Mesendoderm (in vitro differentiated cells): Measurements from ENCODE around the gene MT4.
A peak's percentile ranks its signal among the peaks of the same experiment; 100 is the strongest.

Experiments used
- DNase-seq: peaks from one replicate; pipeline ENCODE4 v3.0.0; 2013
- H2AK5ac ChIP-seq: 2 replicates; pipeline ENCODE4 v1.6.1; 2013; ENCODE audit warnings: low read length, inconsistent platforms
- H2BK120ac ChIP-seq: 2 replicates; pipeline ENCODE4 v1.6.1; 2013; ENCODE audit warnings: low read depth, mild to moderate bottlenecking, low read length, moderate library complexity, mixed read lengths
- H2BK15ac ChIP-seq: replicated peaks from 2 replicates; pipeline ENCODE4 v1.6.1; 2013; ENCODE audit warnings: low read depth, mild to moderate bottlenecking, moderate library complexity
- H2BK5ac ChIP-seq: 2 replicates; pipeline ENCODE4 v1.6.1; 2013; ENCODE audit warnings: low read length, inconsistent platforms
- H3K18ac ChIP-seq: 2 replicates; pipeline ENCODE4 v1.6.1; 2013; ENCODE audit warnings: mild to moderate bottlenecking, low read length, mixed read lengths
- H3K23ac ChIP-seq: one replicate; pipeline ENCODE4 v1.6.1; 2013; ENCODE audit warnings: low read length
- H3K27ac ChIP-seq: 2 replicates; pipeline ENCODE4 v1.5.1; 2013; ENCODE audit warnings: low read depth, mild to moderate bottlenecking, inconsistent platforms, low read length, moderate library complexity
- H3K27me3 ChIP-seq: 2 replicates; pipeline ENCODE4 v1.6.1; 2013; ENCODE audit warnings: low read length, control low read depth, mild to moderate bottlenecking, inconsistent platforms; ENCODE audit not compliant: insufficient read depth, poor library complexity
- H3K36me3 ChIP-seq: 2 replicates; pipeline ENCODE4 v1.6.1; 2013; ENCODE audit warnings: low read length, inconsistent platforms; ENCODE audit not compliant: control insufficient read depth, insufficient read depth
- H3K4ac ChIP-seq: one replicate; pipeline ENCODE4 v1.6.1; 2013; ENCODE audit warnings: low read depth, mild to moderate bottlenecking, low read length, moderate library complexity
- H3K4me1 ChIP-seq: 2 replicates; pipeline ENCODE4 v1.6.1; 2013; ENCODE audit warnings: low read depth, low read length, inconsistent platforms; ENCODE audit not compliant: control insufficient read depth
- H3K4me2 ChIP-seq: 2 replicates; pipeline ENCODE4 v1.6.1; 2013; ENCODE audit warnings: low read length
- H3K4me3 ChIP-seq: 2 replicates; pipeline ENCODE4 v1.5.1; 2013; ENCODE audit warnings: mild to moderate bottlenecking, low read length
- H3K56ac ChIP-seq: one replicate; pipeline ENCODE4 v1.6.1; 2013; ENCODE audit warnings: low read length
- H3K79me1 ChIP-seq: 2 replicates; pipeline ENCODE4 v1.6.1; 2013; ENCODE audit warnings: low read length, inconsistent platforms
- H3K79me2 ChIP-seq: 2 replicates; pipeline ENCODE4 v1.6.1; 2013; ENCODE audit warnings: mild to moderate bottlenecking, low read length; ENCODE audit not compliant: control insufficient read depth, insufficient read depth
- H3K9ac ChIP-seq: 2 replicates; pipeline ENCODE4 v1.6.1; 2013; ENCODE audit warnings: low read length, inconsistent platforms
- H4K5ac ChIP-seq: one replicate; pipeline ENCODE4 v1.6.1; 2013; ENCODE audit warnings: low read length
- H4K8ac ChIP-seq: one replicate; pipeline ENCODE4 v1.6.1; 2013; ENCODE audit warnings: low read depth, mild to moderate bottlenecking, control low read depth, low read length, moderate library complexity
- WGBS: extraction: QIAGEN DNeasy Blood & Tissue Kit; methylation state at CpG from one replicate; pipeline ENCODE4 v1.1.7; 2013; ENCODE audit warnings: low lambda C conversion rate, missing lambda C conversion rate; ENCODE audit not compliant: insufficient coverage; ENCODE audit errors: extremely low coverage; 5-methylcytosine and 5-hydroxymethylcytosine counted together

Gene MT4

DNA sequence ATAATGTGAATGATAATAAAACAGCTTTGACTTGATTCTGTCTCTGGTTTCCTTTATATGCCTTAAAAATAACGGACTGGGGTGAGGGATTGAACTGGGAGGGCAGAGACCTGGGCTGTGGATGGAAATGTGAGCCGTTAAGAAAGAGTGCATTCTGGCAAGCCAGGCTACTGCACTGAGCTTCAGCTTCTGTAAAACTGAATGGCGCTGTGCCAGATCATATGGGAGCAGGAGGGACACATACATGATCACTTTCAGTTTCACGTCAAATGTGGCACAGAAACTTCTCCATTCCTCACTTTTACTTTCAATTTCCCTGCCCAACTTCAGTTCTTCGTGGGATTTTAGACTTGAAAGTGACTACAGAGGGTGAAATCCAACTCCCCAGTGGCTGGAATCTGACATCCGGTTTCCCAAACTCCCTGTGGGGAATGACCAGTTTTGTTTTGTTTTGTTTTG lies 44.6 kb downstream of the MT4 start:
- peaks cover 9% of the 10 kb centered on the region for H3K4me1 ChIP-seq
- no peak overlapping the region for H3K18ac ChIP-seq
- H2BK15ac ChIP-seq = no peak overlapping the region
- H4K5ac ChIP-seq = no peak overlapping the region
- peaks cover 6% of the 10 kb centered on the region for H3K27me3 ChIP-seq
- no peaks in the 10 kb centered on the region for H3K79me1 ChIP-seq
- H3K36me3 ChIP-seq = no peaks in the 10 kb centered on the region
- no peak overlapping the region for H3K27ac ChIP-seq
- no peak overlapping the region for H3K4me2 ChIP-seq
- no CpG with 5 or more reads among the region's 6 CpGs for WGBS
- no peak overlapping the region for H2AK5ac ChIP-seq
- no peak overlapping the region for H3K23ac ChIP-seq
- no peak overlapping the region for H3K4me3 ChIP-seq
- H3K79me2 ChIP-seq = no peaks in the 10 kb centered on the region
- no peak overlapping the region for H3K56ac ChIP-seq
- no peak overlapping the region for H3K9ac ChIP-seq
- no peak overlapping the region for H2BK5ac ChIP-seq
- no peak overlapping the region for H2BK120ac ChIP-seq
- H3K4ac ChIP-seq = no peak overlapping the region
- DNase-seq = no peak
- H4K8ac ChIP-seq = no peak overlapping the region

GRCh38 chr16:56610017-56610608 lies 45.2 kb downstream of the MT4 start:
- Histone ChIP-seq H3K18ac (no peak overlapping the region), H3K4me2 (no peak overlapping the region), H3K4ac (no peak overlapping the region), H3K4me1 (peaks cover 9% of the 10 kb centered on the region), H2AK5ac (no peak overlapping the region), H2BK15ac (no peak overlapping the region), H4K5ac (no peak overlapping the region), H3K79me1 (no peaks in the 10 kb centered on the region), H4K8ac (no peak overlapping the region), H3K36me3 (no peaks in the 10 kb centered on the region), H3K23ac (no peak overlapping the region), H3K27ac (no peak overlapping the region), H3K56ac (no peak overlapping the region), H2BK120ac (no peak overlapping the region), H3K4me3 (no peak overlapping the region), H3K27me3 (peaks cover 6% of the 10 kb centered on the region), H3K9ac (no peak overlapping the region), H2BK5ac (no peak overlapping the region), H3K79me2 (no peaks in the 10 kb centered on the region)
- DNase-seq = peak; percentile 32
- WGBS = no CpG with 5 or more reads among the region's 10 CpGs

DNA sequence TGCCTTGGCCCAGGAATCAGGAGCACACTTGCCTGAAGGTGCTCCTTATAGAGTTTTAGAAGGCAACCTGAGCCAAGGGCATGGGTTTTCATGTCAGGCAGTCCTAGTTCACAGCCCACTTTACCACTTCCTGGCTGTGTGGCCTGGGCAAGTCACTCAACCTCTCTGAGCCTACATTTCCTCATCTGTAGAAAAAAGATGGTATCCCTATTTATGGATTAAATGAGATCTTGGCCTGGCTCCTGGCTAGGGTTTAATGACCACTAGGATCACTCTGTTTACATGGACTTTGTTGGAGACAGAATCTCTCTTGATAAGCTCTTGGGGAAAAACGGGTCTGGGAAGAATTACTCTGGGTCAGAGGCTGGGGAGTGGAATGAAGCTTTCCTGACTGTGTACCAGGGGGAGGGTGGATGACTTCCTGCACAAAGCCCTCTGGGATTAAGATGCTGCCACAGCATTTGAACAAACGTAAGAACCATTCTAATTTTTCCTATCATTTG lies 45.8 kb downstream of the MT4 start:
- Histone ChIP-seq H3K4me1 (peaks cover 9% of the 10 kb centered on the region), H3K4me2 (no peak overlapping the region), H3K18ac (no peak overlapping the region), H3K23ac (no peak overlapping the region), H2BK5ac (no peak overlapping the region), H3K27ac (no peak overlapping the region), H4K5ac (no peak overlapping the region), H2BK15ac (no peak overlapping the region), H3K56ac (no peak overlapping the region), H3K79me1 (no peaks in the 10 kb centered on the region), H3K9ac (no peak overlapping the region), H3K79me2 (no peaks in the 10 kb centered on the region), H3K36me3 (no peaks in the 10 kb centered on the region), H3K4ac (no peak overlapping the region), H3K27me3 (peaks cover 6% of the 10 kb centered on the region), H2AK5ac (no peak overlapping the region), H2BK120ac (no peak overlapping the region), H4K8ac (no peak overlapping the region), H3K4me3 (no peak overlapping the region)
- no CpG with 5 or more reads among the region's 2 CpGs for WGBS
- DNase-seq = no peak

- no peak overlapping the region for H3K9ac ChIP-seq
- no peak overlapping the region for H2BK5ac ChIP-seq
- H3K4ac ChIP-seq = no peak overlapping the region
- no peak overlapping the region for H2BK15ac ChIP-seq
- WGBS = no CpG with 5 or more reads among the region's 2 CpGs
- H3K79me2 ChIP-seq = no peaks in the 10 kb centered on the region
- no peak overlapping the region for H2AK5ac ChIP-seq
- no peak overlapping the region for H3K23ac ChIP-seq
- H3K4me3 ChIP-seq = no peak overlapping the region
- no peak overlapping the region for H3K18ac ChIP-seq
- H3K56ac ChIP-seq = no peak overlapping the region
- H3K36me3 ChIP-seq = no peaks in the 10 kb centered on the region
- no peak overlapping the region for H4K8ac ChIP-seq
- H3K27me3 ChIP-seq = peaks cover 9% of the 10 kb centered on the region
- no peaks in the 10 kb centered on the region for H3K79me1 ChIP-seq
- H2BK120ac ChIP-seq = no peak overlapping the region
- H3K27ac ChIP-seq = no peak overlapping the region
- no peak for DNase-seq
- H4K5ac ChIP-seq = no peak overlapping the region
- H3K4me1 ChIP-seq = peaks cover 9% of the 10 kb centered on the region
- H3K4me2 ChIP-seq = no peak overlapping the region
Observed at GRCh38 chr16:56611281-56611833, 46.5 kb downstream of the MT4 start.

DNA sequence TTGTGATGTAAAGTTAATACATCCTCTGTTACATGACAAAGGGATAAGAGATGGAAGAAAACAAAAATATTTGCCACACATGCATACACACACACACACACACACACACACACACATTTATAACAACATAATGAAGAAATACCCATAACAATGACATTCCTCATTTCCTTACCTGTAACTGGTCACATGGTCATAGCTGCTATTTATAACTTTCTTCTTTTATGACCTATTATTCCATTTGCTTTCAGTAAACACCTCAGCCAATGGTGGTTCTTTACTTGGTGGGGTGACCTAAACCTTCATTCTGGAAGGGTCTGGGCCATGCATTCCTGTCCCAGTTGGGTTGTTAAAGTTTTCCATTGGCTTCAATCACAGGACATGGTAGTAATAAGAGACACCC lies 48.8 kb downstream of the MT4 start:
- H3K27me3 ChIP-seq = peaks cover 29% of the 10 kb centered on the region
- no peak overlapping the region for H3K56ac ChIP-seq
- H2AK5ac ChIP-seq = no peak overlapping the region
- no peak overlapping the region for H4K8ac ChIP-seq
- no peak overlapping the region for H3K18ac ChIP-seq
- H4K5ac ChIP-seq = no peak overlapping the region
- H3K9ac ChIP-seq = no peak overlapping the region
- peaks cover 1% of the 10 kb centered on the region for H3K4me1 ChIP-seq
- no peak overlapping the region for H3K23ac ChIP-seq
- no peak overlapping the region for H3K27ac ChIP-seq
- no peaks in the 10 kb centered on the region for H3K79me1 ChIP-seq
- no peak overlapping the region for H3K4ac ChIP-seq
- no peak overlapping the region for H2BK5ac ChIP-seq
- H3K4me3 ChIP-seq = no peak overlapping the region
- H2BK15ac ChIP-seq = no peak overlapping the region
- no peak for DNase-seq
- H3K36me3 ChIP-seq = no peaks in the 10 kb centered on the region
- H3K4me2 ChIP-seq = no peak overlapping the region
- H2BK120ac ChIP-seq = no peak overlapping the region
- H3K79me2 ChIP-seq = no peaks in the 10 kb centered on the region

DNA sequence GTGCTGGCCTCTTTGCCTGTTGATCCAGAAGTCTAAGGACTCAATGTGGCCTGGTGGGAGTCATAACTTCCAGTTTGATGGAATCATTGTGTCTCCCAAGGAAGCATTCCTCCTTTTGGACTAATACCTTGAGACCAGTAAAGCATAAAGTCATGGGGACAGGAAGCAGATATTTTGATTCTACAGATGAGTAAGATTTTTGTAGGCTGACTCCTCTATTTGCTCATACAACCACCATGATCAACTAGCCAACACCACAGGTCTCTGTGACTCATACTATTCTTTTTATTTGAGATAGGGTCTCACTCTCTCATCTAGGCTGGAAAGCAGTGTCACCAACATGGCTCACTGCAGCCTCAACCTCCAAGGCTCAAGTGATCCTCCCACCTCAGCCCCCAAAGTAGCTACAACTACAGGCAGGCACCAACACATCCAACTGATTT lies 49.7 kb downstream of the MT4 start:
- H3K9ac ChIP-seq = no peak overlapping the region

More for the DNA sequence above, 49.7 kb downstream of the MT4 start:
- H2AK5ac ChIP-seq = no peak overlapping the region
- no peak overlapping the region for H4K5ac ChIP-seq
- H3K4ac ChIP-seq = no peak overlapping the region
- no peaks in the 10 kb centered on the region for H3K79me1 ChIP-seq
- no peak overlapping the region for H2BK120ac ChIP-seq
- no peak overlapping the region for H3K23ac ChIP-seq
- H3K4me1 ChIP-seq = peaks cover 1% of the 10 kb centered on the region
- H2BK5ac ChIP-seq = no peak overlapping the region
- DNase-seq = no peak
- H2BK15ac ChIP-seq = no peak overlapping the region
- H3K4me3 ChIP-seq = no peak overlapping the region
- H3K79me2 ChIP-seq = no peaks in the 10 kb centered on the region
- H3K18ac ChIP-seq = no peak overlapping the region
- H3K56ac ChIP-seq = no peak overlapping the region
- no peak overlapping the region for H3K27ac ChIP-seq
- no peak overlapping the region for H3K4me2 ChIP-seq
- peaks cover 38% of the 10 kb centered on the region for H3K27me3 ChIP-seq
- no peaks in the 10 kb centered on the region for H3K36me3 ChIP-seq
- H4K8ac ChIP-seq = no peak overlapping the region
